Heart left ventricle (tissue), 13 donors: ENCODE measurements around the gene ATP8A1.

Experiments used
- POLR2A ChIP-seq, 2 donors: fragments of 450-650 bp; IDR thresholded peaks; one replicate each; pipeline ENCODE4 v1.6.1; 2017; ENCODE audit warnings: antibody characterized with exemption in 2 of 2, mild to moderate bottlenecking in 2 of 2, moderate library complexity in 2 of 2
- TF ChIP-seq, protein P1 (sequence below), 12 donors: fragments of 200-600 bp; sonication (generic) in 4 of 12; IDR thresholded peaks; one replicate each; pipeline versions ENCODE4 v1.5.0 to v1.8.0; 2018 to 2022; ENCODE audit warnings: antibody characterized with exemption in 12 of 12, mild to moderate bottlenecking in 5 of 12
- donor health status: ischemic (EF 13 %, LVEDD 7.1; RV severe dilation, severe dysfunction).
- donor health status: DM: no; HTN: yes; CAD: no.
- donor health status: DM: no; HTN: no; CAD: no.
- donor health status: ischemic (EF 25% LVEDD 6.9; RV normal size, moderate dysfunction).
- donor health status: ischemic (EF 25% LVEDD 5.7; RV mildly dilated, moderate dysfunction).
- donor health status: ischemic (EF 35%, LVEDD 5.7; RV mildly dilated, moderate dysfunction).
- donor health status: nonischemic (EF 11% LVEDD 7.7; RV severe dilation, severe dysfunction).
- donor health status: DM: yes; HTN: yes; CAD: no.
- donor health status: PGD.
- donor health status: ischemic (EF 29% LVEDD 5.4; RV normal size, mild dysfunction).
- donor health status: nonischemic (EF 23%, LVEDD 6.1; RV moderate dilation, normal function).

DNA sequence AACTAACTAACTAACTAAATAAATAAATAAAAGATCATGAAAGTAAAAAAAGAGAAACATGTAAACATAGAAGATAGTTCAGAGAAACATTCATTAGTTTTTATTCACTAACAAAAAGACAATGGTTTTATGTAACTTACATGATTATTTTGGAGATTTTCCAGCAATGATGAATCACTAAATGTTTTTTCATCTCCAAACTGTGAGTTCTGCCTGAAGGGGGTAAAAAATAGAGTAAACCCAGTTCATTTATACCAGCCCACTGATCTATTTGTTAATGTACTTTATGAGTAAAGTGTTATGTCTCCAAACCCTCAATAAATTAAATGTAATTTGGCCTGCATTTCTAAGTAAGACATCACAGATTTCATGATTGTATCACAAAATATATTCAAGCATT lies 101.1 kb downstream of the ATP8A1 start:
- TF ChIP-seq, protein P1, sequence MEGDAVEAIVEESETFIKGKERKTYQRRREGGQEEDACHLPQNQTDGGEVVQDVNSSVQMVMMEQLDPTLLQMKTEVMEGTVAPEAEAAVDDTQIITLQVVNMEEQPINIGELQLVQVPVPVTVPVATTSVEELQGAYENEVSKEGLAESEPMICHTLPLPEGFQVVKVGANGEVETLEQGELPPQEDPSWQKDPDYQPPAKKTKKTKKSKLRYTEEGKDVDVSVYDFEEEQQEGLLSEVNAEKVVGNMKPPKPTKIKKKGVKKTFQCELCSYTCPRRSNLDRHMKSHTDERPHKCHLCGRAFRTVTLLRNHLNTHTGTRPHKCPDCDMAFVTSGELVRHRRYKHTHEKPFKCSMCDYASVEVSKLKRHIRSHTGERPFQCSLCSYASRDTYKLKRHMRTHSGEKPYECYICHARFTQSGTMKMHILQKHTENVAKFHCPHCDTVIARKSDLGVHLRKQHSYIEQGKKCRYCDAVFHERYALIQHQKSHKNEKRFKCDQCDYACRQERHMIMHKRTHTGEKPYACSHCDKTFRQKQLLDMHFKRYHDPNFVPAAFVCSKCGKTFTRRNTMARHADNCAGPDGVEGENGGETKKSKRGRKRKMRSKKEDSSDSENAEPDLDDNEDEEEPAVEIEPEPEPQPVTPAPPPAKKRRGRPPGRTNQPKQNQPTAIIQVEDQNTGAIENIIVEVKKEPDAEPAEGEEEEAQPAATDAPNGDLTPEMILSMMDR (IDR thresholded peaks at IDR 0.05) = no peak
- TF ChIP-seq POLR2A (IDR thresholded peaks at IDR 0.05) = no peak
